Measurements from ENCODE around the gene EPHX1.

- TF ChIP-seq EZH2phosphoT487 (IDR thresholded peaks at IDR 0.05; ENCODE audit: insufficient read depth, low read depth) = no peak
- TF ChIP-seq EZH2 (IDR thresholded peaks at IDR 0.05; ENCODE audit: insufficient read depth, poor library complexity, severe bottlenecking) = no peak
Observed at GRCh38 chr1:225840223-225840610, 30.3 kb downstream of the EPHX1 start.
